GM19023 (cell line): ENCODE measurements around the gene CLIP2.
"Not testable (repeated sequence)": the region's sequence is repeated elsewhere in the genome, so short reads cannot be mapped to it uniquely, and the experiment has no call there.

Experiments used
- ATAC-seq: cut with Tn5 transposase; IDR thresholded peaks from one replicate; pipeline ENCODE4 v1.9.1; 2021; ENCODE audit warnings: mild to moderate bottlenecking, moderate library complexity; ENCODE audit not compliant: unreplicated experiment

The CLIP2 gene

GRCh38 chr7:74294191-74294998, 5.2 kb downstream of the CLIP2 start:
- ATAC-seq, result no peak

GRCh38 chr7:74297516-74298233, 8.5 kb downstream of the CLIP2 start:
- ATAC-seq, result no peak

- ATAC-seq, result no peak
Measured at GRCh38 chr7:74299401-74299800, 10.2 kb downstream of the CLIP2 start.

- no peak for ATAC-seq
Measured at GRCh38 chr7:74300926-74301325, 11.7 kb downstream of the CLIP2 start.

- no peak for ATAC-seq
Measured at GRCh38 chr7:74302745-74303221, 13.6 kb downstream of the CLIP2 start.

GRCh38 chr7:74304550-74304949, 15.3 kb downstream of the CLIP2 start:
- no peak for ATAC-seq

GRCh38 chr7:74306004-74306729, 17.0 kb downstream of the CLIP2 start:
- no peak for ATAC-seq

GRCh38 chr7:74306730-74307469, 17.7 kb downstream of the CLIP2 start:
- no peak for ATAC-seq

GRCh38 chr7:74307738-74308505, 18.7 kb downstream of the CLIP2 start:
- ATAC-seq, result no peak

- ATAC-seq, result no peak
Measured at GRCh38 chr7:74309181-74309580, 20.0 kb downstream of the CLIP2 start.

GRCh38 chr7:74311305-74311744, 22.1 kb downstream of the CLIP2 start:
- ATAC-seq, result no peak

- no peak for ATAC-seq
Measured at GRCh38 chr7:74312418-74313028, 23.3 kb downstream of the CLIP2 start.

- ATAC-seq, result not testable (repeated sequence)
Measured at GRCh38 chr7:74315891-74316290, 26.7 kb downstream of the CLIP2 start.

GRCh38 chr7:74317146-74317782, 28.1 kb downstream of the CLIP2 start:
- no peak for ATAC-seq

GRCh38 chr7:74318043-74318442, 28.8 kb downstream of the CLIP2 start:
- ATAC-seq, result no peak

GRCh38 chr7:74320645-74321221, 31.5 kb downstream of the CLIP2 start:
- no peak for ATAC-seq

GRCh38 chr7:74322892-74323291, 33.7 kb downstream of the CLIP2 start:
- ATAC-seq, result not testable (repeated sequence)

- no peak for ATAC-seq
Measured at GRCh38 chr7:74324531-74325209, 35.5 kb downstream of the CLIP2 start.
